GM19035 (cell line): ENCODE data around the gene TFDP1.

Source experiments
- ATAC-seq: cut with Tn5 transposase; IDR thresholded peaks from one replicate; pipeline ENCODE4 v1.9.1; 2021; ENCODE audit not compliant: unreplicated experiment

Gene TFDP1

GRCh38 chr13:113661509-113661908 is 77.0 kb downstream of the TFDP1 start:
- no peak for ATAC-seq

GRCh38 chr13:113663934-113664333 is 79.4 kb downstream of the TFDP1 start:
- ATAC-seq: no peak

- no peak for ATAC-seq
Measured at GRCh38 chr13:113664751-113665596, 80.4 kb downstream of the TFDP1 start.

GRCh38 chr13:113665597-113666328 is 81.2 kb downstream of the TFDP1 start:
- ATAC-seq: no peak

GRCh38 chr13:113666329-113666670 is 81.7 kb downstream of the TFDP1 start:
- ATAC-seq: no peak

GRCh38 chr13:113666951-113667701 is 82.6 kb downstream of the TFDP1 start, which contains the start of gene GRK1:
Gene GRK1 (plus strand): TSS chr13:113667219. CDS start chr13:113667387, 168 bp downstream.
- ATAC-seq: no peak

GRCh38 chr13:113667771-113668490 is 83.4 kb downstream of the TFDP1 start:
- ATAC-seq: no peak

- no peak for ATAC-seq
Measured at GRCh38 chr13:113668491-113668971, 84.0 kb downstream of the TFDP1 start.

- no peak for ATAC-seq
Measured at GRCh38 chr13:113669231-113669754, 84.7 kb downstream of the TFDP1 start.

- no peak for ATAC-seq
Measured at GRCh38 chr13:113669755-113670341, 85.3 kb downstream of the TFDP1 start.

GRCh38 chr13:113670541-113670940 is 86.0 kb downstream of the TFDP1 start:
- ATAC-seq: no peak

- ATAC-seq: no peak
Measured at GRCh38 chr13:113671066-113672001, 86.8 kb downstream of the TFDP1 start.

- ATAC-seq: no peak
Measured at GRCh38 chr13:113672002-113672651, 87.6 kb downstream of the TFDP1 start.
